Psoas muscle (tissue), 8 donors: ENCODE measurements around the gene NAT14. TPM values are rescaled to one million over a fixed set of nuclear protein-coding genes. Genes with fewer than 3 reads are reported as not detected.

Experiments used
- ATAC-seq, 4 donors: fragments of 200-7000 bp; cut with Tn5 transposase; one replicate each; pipeline ENCODE4 v1.9.1; 2020; ENCODE audit warnings: moderate library complexity in 3 of 4, mild to moderate bottlenecking in 2 of 4
- DNase-seq, 2 donors: peaks; one replicate each; pipeline ENCODE4 v3.0.0-alpha.2; 2020
- H3K27ac ChIP-seq: fragments of 200-600 bp; one replicate; pipeline ENCODE4 v1.8.0; 2022
- H3K27me3 ChIP-seq, 3 donors: fragments of 200-600 bp in 1 of 3; one replicate each; pipeline versions ENCODE4 v1.6.1 to v1.8.0; 2013 to 2022; ENCODE audit warnings: low read length in 2 of 3, mild to moderate bottlenecking in 2 of 3, moderate library complexity in 1 of 3; ENCODE audit not compliant: insufficient read depth in 3 of 3
- H3K36me3 ChIP-seq, 2 donors: fragments of 200-600 bp in 1 of 2; one replicate each; pipeline versions ENCODE4 v1.6.1 to v1.8.0; 2013 to 2022; ENCODE audit warnings: low read depth in 1 of 2, mild to moderate bottlenecking in 1 of 2, moderate library complexity in 1 of 2; ENCODE audit not compliant: insufficient read depth in 1 of 2
- H3K4me1 ChIP-seq: fragments of 200-600 bp; one replicate; pipeline ENCODE4 v1.8.0; 2022
- H3K4me3 ChIP-seq: fragments of 200-600 bp; one replicate; pipeline ENCODE4 v1.8.0; 2022; ENCODE audit warnings: mild to moderate bottlenecking
- H3K9me3 ChIP-seq: fragments of 200-600 bp; one replicate; pipeline ENCODE4 v1.8.0; 2022
- CTCF ChIP-seq: fragments of 200-600 bp; IDR thresholded peaks from one replicate; pipeline ENCODE4 v1.8.0; 2022; ENCODE audit warnings: antibody characterized with exemption
- WGBS, 3 donors: extraction: QIAGEN DNeasy Blood & Tissue Kit; methylation state at CpG; one replicate each; pipeline versions ENCODE4 v1.1.6 to v1.1.7; 2013; 5-methylcytosine and 5-hydroxymethylcytosine counted together
- intact Hi-C, 2 donors: fragments of 100-400 bp; cut with DNase I; formaldehyde crosslinking; loops; one replicate each; pipeline versions ENCODE4 v1.11.0 to v1.14.2; 2022
- polyA plus RNA-seq, 3 donors: library from polyadenylated mRNA; stranded (reverse); fragments of 200-250 nt; gene quantifications; one replicate each; pipeline ENCODE4 v1.2.3, GENCODE V29; 2013
- total RNA-seq, 4 donors: library from RNA; stranded (reverse); fragmentation: NEBNext Ultra II Directional in 2 of 4; extraction: Animal tissue kit (Norgen Biotek cat#: 25700) in 2 of 4; gene quantifications; one replicate each; pipeline versions ENCODE4 v1.2.1 to v1.2.4, GENCODE V29; 2021 to 2023
- donor health status: healthy with polysubstance abuse.
- donor health status: DM: no; HTN: no; CAD: no; lungs with moderate emphysema.
- donor health status: Bipolar disorder and iron deficiency.
- donor health status: healthy.
- donor health status: DM: yes; HTN: yes; CAD: no.
- donor health status: DM: no; HTN: no; CAD: no.
- donor health status: DM: no; HTN: no; CAD: no.
- donor health status: DM: yes; HTN: yes; CAD: no.

The NAT14 gene
- total and polyA plus RNA-seq, 7 donors = 2.0 to 6.3 (median 3.6) TPM

- no peak overlapping the region for H3K27ac ChIP-seq
- WGBS, 3 donors = 8 to 11% (median 10%) methylated on average over 63 to 64 of the region's 64 CpGs
- intact Hi-C loops = loop anchor here (5.0 to 10.0 kb wide), 3 partner anchors 36 to 361 kb away; partner anchors contain the start of gene TNNT1 (in 1 of the 2)
Measured at GRCh38 chr19:55503502-55504251, 18.7 kb downstream of the NAT14 start.

GRCh38 chr19:55504252-55504603 lies 19.2 kb downstream of the NAT14 start:
- Histone ChIP-seq H3K4me1 (no peaks in the 10 kb centered on the region), H3K27me3 (peaks cover 0 to 24% (median 3%) of the 10 kb centered on the region in 3 donors), H3K27ac (no peak overlapping the region), H3K9me3 (no peaks in the 10 kb centered on the region), H3K36me3 (no peaks in the 10 kb centered on the region), H3K4me3 (peak overlapping the region; percentile 52)
- DNase-seq (no peak), ATAC-seq (no peak)
- 33 to 36% (median 34%) methylated on average over 13 of the region's 13 CpGs for WGBS, 3 donors
- intact Hi-C loops = loop anchor here (5.0 to 10.0 kb wide), 3 partner anchors 37 to 362 kb away; partner anchors contain the start of gene TNNT1 (in 1 of the 2)
- TF ChIP-seq CTCF = no peak

More at GRCh38 chr19:55503502-55504251, 18.7 kb downstream of the NAT14 start:
- Histone ChIP-seq H3K27me3 (peaks cover 0 to 24% (median 3%) of the 10 kb centered on the region in 3 donors), H3K4me3 (peak overlapping the region; percentile 52), H3K4me1 (no peaks in the 10 kb centered on the region), H3K36me3 (peaks cover 0 to 3% of the 10 kb centered on the region in 2 donors), H3K9me3 (no peaks in the 10 kb centered on the region)
- DNase-seq (peak; percentile 93 to 97), ATAC-seq (peak; percentile 93 to 98 (median 95))
- peak; percentile 91 for TF ChIP-seq CTCF

GRCh38 chr19:55504981-55505380 lies 20.0 kb downstream of the NAT14 start:
- no peak overlapping the region for H3K4me3 ChIP-seq
- H3K9me3 ChIP-seq = no peaks in the 10 kb centered on the region
- DNase-seq (no peak), ATAC-seq (no peak)
- peaks cover 0 to 24% (median 3%) of the 10 kb centered on the region in 3 donors for H3K27me3 ChIP-seq
- intact Hi-C loops = loop anchor here (5.0 to 10.0 kb wide), 3 partner anchors 38 to 363 kb away; partner anchors contain the start of gene TNNT1 (in 1 of the 2)
- no peaks in the 10 kb centered on the region for H3K36me3 ChIP-seq
- 28 to 44% (median 34%) methylated on average over 11 of the region's 11 CpGs for WGBS, 3 donors
- H3K4me1 ChIP-seq = no peaks in the 10 kb centered on the region
- no peak overlapping the region for H3K27ac ChIP-seq
- no peak for TF ChIP-seq CTCF

- Histone ChIP-seq H3K27me3 (peaks cover 0 to 24% (median 3%) of the 10 kb centered on the region in 3 donors), H3K4me3 (no peak overlapping the region), H3K27ac (no peak overlapping the region), H3K36me3 (no peaks in the 10 kb centered on the region), H3K9me3 (no peaks in the 10 kb centered on the region), H3K4me1 (no peaks in the 10 kb centered on the region)
- intact Hi-C loops = loop anchor here in 1 of 2 donors (10.0 kb wide), 1 partner anchor 363 kb away; the partner anchor contains the start of gene TNNT1
- DNase-seq = no peak
- 57 to 72% (median 68%) methylated on average over 10 of the region's 10 CpGs for WGBS, 3 donors
- no peak for ATAC-seq
- TF ChIP-seq CTCF = no peak
Measured at GRCh38 chr19:55508120-55508519, 23.1 kb downstream of the NAT14 start.
